ENCODE measurements around the gene SPINK5.
"Not testable (repeated sequence)": the region's sequence is repeated elsewhere in the genome, so short reads cannot be mapped to it uniquely, and the experiment has no call there.

SPINK5 gene, protein sequence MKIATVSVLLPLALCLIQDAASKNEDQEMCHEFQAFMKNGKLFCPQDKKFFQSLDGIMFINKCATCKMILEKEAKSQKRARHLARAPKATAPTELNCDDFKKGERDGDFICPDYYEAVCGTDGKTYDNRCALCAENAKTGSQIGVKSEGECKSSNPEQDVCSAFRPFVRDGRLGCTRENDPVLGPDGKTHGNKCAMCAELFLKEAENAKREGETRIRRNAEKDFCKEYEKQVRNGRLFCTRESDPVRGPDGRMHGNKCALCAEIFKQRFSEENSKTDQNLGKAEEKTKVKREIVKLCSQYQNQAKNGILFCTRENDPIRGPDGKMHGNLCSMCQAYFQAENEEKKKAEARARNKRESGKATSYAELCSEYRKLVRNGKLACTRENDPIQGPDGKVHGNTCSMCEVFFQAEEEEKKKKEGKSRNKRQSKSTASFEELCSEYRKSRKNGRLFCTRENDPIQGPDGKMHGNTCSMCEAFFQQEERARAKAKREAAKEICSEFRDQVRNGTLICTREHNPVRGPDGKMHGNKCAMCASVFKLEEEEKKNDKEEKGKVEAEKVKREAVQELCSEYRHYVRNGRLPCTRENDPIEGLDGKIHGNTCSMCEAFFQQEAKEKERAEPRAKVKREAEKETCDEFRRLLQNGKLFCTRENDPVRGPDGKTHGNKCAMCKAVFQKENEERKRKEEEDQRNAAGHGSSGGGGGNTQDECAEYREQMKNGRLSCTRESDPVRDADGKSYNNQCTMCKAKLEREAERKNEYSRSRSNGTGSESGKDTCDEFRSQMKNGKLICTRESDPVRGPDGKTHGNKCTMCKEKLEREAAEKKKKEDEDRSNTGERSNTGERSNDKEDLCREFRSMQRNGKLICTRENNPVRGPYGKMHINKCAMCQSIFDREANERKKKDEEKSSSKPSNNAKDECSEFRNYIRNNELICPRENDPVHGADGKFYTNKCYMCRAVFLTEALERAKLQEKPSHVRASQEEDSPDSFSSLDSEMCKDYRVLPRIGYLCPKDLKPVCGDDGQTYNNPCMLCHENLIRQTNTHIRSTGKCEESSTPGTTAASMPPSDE

DNA sequence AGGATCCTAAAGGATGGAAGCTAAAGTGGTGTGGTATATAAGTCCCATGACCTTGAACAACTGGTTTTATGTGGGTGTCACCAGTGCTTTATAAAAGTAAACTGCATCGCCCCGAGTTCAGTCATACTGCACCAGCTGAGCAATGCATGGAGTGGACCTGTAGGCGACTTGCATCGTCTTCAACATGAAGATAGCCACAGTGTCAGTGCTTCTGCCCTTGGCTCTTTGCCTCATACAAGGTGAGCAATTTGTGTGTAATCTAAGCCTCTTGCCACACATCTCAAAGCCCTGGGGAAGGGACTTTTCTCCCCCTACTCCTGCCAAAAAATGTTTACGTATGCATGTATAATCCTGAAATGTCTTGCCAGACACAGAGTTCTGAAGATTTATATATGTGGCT, at the start of gene SPINK5:
SPINK5 (plus strand) TSS at position 120 of the 400 bp plus-strand sequence; CDS start at position 185, 65 bp downstream.
- DNase-seq, result no peak

- no peak for DNase-seq
Observed at GRCh38 chr5:148014276-148014675, 49.5 kb upstream of the SPINK5 start.

DNA sequence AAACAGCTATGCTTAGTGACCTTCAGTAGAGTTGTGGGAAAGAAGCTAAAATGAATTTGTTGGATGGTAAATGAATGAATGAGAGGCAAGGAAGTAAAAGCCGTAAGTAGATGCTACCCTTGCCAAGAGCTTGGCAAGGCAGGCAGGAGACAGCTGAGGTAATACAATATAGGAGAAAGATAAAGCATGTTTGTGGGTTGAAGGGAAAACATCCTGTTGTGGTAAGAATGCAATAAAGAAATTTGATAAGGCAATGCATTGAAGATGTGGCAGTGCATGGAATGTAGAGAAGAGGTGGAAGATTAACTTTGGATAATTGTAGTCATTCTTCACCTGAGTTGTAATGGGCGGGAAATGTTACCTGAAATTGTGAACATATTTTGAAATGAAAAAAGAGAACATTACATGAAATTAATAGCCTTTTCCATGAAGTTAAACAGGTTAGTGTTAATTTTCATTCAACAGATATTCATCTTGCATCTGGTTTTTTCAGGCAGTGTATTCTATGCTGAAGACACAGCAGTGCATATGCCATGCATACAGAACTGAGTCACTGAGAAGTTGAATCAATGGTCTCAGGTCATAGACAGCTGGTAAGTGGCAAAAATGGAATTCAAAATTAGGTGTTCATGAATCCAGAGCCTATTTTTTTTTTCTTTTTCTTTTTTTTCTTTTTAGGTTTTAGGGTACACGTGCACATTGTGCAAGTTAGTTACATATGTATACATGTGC, 43.4 kb upstream of the SPINK5 start:
- no peak for DNase-seq

GRCh38 chr5:148027505-148027904, 36.3 kb upstream of the SPINK5 start:
- no peak for DNase-seq

DNA sequence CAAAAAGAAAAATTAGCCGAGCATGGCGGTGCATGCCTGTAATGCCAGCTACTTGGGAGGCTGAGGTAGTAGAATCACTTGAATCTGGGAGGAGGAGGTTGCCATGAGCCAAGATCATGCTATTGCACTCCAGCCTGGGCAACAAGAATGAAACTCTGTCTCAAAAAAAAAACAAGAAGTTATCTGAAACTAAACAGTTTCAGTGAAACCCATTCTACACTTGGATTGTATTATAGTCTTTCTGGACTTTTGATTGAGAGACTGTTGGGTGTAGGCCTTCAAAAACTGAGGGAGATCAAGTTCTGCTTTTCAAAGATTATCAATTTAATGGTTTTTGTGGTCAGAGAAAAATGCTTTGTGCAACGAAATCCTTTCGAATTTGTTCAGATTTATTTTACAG, 34.6 kb upstream of the SPINK5 start:
- DNase-seq, result no peak

DNA sequence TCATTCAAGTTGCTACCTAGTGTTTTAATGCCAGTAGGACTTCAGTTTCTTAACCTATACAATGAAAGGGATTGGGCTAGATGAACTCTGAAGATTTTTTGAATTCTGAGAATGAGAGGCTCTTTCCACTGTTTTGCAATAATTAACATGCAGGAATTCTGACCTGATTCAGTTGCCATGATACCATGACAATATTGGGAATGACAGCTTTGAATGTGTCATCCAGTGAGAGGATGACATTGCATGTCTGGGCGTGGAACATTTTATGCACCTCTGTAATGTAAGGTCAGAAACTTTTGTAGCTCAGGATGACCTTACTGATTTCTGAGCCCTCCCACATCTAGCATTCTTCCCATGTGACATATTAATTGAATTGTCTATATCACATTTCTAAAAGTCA, 30.6 kb upstream of the SPINK5 start:
- no peak for DNase-seq

DNA sequence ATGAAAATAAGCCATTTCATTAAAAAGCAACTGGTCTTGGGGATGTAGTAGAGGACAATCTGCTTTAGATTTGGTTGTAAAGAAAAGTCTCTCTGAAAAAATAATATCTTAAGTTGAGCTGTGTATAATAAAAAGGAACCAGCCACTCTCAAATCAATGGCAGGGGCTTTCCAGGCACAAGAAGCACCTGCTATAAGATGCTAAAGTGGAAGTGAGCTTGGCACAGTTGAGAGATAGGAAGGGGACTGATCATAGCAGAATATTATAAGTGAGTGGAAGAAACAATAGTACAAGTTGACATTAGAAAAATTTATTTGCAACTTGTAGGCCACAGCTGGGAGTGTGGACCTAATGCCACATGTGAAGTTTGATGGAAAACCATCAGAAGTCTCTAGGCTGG, 28.1 kb upstream of the SPINK5 start:
- no peak for DNase-seq

DNA sequence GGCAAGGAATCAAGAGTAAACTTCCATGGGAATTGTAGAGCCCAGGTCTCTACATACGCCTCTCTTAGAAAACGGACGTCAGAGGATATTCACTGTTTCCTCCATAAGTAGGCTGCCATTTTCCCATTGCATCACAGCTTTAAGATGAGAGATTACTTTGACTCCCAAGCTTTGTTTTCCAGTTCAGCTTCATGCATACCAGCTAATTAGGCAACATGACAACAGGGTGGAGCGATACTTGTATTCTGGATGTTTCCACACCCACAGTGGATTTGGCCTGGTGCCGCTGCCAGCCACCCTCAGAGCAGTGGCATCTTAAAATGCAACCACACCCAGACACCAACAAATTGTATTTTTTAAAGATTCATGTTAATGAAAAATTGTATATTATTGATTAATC, 20.9 kb upstream of the SPINK5 start:
- DNase-seq, result no peak

DNA sequence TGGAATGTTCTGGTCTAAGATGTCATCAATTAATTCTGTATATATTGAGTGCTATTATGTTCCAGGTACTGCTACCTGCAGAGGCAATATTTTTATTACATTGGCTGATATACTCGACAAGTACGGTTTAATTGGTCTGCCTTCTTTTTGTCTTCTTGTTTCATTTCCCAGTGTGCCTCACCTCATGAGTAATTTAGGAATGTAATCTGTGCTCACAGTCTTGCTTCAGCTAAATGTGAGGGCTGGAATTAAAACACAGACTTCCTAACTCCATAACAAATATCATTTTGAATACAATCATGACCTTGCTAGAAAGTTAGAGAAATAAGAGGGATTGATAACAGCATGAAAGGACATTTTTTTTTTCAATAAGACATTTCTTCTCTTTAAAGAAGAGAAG, 20.1 kb upstream of the SPINK5 start:
- DNase-seq, result no peak

DNA sequence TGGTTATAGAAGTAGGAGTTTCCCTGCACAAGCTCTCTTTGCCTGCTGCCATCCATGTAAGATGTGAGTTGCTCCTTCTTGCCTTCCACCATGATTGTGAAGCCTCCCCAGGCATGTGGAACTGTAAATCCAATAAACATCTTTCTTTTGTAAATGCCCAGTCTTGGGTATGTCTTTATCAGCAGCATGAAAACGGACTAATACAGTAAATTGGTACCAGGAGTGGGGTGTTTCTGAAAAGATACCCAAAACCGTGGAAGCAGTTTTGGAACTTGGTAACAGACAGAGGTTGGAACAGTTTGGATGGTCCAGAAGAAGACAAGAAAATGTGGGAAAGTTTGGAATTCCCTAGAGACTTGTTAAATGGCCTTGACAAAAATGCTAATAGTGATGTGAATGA, 8.6 kb upstream of the SPINK5 start:
- DNase-seq, result not testable (repeated sequence)

DNA sequence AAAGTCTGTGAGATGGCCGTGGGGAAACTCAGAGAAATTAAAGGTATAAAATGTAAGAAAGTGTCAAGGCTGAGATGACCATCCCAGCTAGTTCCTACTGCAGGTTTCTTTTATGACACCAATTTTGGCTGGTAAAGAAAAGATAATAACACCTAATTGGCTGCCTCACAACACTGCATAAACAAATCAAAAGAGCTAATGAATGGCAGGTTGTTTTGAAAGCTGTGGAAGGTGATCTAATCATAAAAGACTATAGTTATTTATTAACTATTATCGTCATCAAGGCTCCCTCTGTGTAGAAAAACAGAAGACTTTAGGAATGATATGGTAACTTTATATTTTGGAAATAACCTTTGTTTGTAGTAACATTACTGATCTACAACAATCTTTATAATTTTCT, 3.5 kb upstream of the SPINK5 start:
- no peak for DNase-seq

- DNase-seq, result no peak
Observed at GRCh38 chr5:148060881-148061280, 2.9 kb upstream of the SPINK5 start.

DNA sequence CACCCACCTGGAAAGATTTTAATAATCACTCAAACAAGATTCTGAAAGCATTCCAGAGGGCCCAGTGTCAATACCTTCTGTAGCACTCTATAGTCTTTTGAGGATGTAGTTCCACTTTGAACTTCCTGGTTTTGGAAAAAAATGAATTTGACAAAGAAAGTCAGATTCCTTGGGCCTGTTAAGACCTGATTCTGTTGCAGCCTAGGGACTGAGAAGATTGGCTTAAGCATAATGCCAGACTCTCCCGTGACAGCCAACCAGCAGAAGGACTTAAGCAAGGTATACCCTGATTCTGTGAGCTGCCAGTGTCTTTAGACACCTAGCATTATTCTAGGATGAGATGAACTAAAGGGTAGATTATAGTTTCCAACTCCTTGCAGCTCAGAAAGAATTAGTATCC, 6.8 kb downstream of the SPINK5 start:
- no peak for DNase-seq

DNA sequence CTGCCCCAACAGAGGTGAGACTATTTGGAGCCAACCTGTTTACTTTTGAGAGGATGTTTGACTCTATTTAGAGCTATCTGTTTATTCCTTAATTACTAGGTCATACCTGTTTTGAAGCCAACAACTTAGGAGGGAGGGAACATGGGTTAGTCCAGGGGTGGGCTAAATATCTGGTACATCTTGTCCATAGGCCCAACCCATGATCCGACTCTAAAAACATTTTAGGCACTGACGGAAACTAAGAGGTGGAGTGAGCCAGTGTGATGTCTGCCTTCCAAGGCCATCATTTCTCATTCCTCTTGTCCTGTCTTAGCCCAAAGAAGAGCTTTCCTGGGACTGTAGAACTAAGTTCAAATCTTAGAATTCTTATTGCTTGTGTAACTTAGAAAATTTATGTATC, 8.4 kb downstream of the SPINK5 start:
- no peak for DNase-seq

DNA sequence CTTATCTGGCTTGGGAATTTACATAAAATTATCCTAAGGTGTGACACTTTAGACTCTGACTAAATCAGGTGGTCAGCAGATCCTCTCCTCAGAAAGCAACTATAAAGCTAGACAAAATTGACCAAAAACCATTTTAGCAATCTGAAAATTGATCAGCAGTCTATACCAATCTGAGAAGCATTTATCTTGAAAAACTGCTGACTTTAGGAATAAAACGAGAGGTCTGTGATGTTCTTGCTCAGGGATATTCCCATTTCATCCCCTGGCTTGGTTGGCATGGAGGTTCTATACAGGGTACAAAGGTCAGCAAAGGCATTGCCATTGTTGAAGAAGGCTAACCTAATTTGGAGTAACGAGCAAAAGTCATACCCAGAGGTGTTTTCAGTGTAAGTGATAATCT, 11.7 kb downstream of the SPINK5 start:
- no peak for DNase-seq

GRCh38 chr5:148083203-148083602, 19.4 kb downstream of the SPINK5 start:
- DNase-seq, result no peak

DNA sequence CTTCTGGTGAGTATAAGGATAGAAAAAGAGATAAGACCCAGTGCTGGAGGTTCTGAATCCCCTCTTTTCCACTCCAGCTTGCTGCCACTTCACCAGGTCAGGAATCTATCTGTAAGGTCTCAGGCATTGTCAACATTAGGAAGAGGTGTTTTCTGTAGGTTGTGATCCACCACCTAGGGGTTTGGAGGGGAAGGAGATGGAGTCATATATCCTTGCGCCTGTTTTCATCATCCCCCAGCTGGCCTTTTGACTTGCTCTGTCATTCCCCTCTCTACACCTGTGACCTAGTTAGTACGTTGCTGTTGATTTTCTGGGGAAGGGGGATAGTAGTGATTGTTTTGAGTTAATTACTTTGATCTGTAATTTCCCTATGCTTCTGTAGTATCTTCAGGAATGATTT, 20.5 kb downstream of the SPINK5 start:
- DNase-seq, result no peak

GRCh38 chr5:148085310-148085709, 21.5 kb downstream of the SPINK5 start:
- DNase-seq, result no peak

DNA sequence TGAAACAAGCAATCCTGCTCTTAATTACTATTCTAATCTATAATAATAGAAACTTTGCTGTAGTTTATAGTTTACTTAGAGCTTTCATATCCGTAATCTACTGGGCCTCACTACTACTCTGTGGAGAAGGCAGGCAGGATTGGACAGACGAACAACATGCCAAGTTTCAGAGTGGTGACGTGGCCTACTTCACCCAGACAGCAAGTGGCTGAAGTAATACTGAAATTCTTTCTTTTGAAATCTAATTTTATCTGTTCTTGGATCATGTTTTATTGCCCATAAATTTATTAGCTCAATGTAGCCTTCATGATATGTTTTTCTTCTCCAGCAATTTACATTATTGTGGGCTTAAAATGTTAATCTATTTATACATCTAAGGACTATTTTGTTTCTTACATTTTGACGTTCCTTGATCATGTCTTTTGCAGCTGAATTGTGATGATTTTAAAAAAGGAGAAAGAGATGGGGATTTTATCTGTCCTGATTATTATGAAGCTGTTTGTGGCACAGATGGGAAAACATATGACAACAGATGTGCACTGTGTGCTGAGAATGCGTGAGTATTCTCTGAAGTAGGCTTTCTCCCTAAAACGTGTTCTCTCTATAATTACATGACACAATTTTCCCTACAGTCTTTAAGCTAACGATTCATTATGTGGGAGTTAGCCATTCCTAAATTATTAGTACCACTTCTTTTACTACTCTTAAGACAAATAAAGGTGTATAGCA, 22.4 kb downstream of the SPINK5 start:
- no peak for DNase-seq

GRCh38 chr5:148090146-148090772, 26.5 kb downstream of the SPINK5 start:
- DNase-seq, result no peak

- DNase-seq, result no peak
Observed at GRCh38 chr5:148090773-148091250, 27.0 kb downstream of the SPINK5 start.
